Measurements from ENCODE around the gene ZNF316. TPM values are rescaled to one million over a fixed set of nuclear protein-coding genes. Genes with fewer than 3 reads are reported as not detected.

The ZNF316 gene
- total RNA-seq, 1 donor from 2014 or later: 59.7 TPM

DNA sequence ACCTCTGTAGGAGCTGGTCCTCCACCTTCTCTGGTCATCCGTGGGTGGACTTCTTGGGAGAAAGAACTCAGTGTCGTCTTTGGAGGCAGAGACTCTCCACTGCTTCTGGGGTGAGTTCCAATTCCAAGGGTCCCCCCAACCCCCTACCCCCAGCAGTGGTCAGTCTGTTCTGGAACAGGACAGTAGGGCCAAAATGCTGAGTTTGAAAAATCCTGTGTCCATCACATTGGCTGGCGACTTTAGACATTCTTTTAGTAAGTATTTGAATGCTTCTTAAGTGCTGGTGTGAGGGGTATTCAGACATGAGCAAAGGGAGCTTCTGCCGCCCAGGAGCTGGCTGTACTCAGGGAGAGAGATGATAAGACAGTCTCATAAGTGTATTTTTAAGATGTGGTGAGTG, 1.9 kb downstream of the ZNF316 start:
- no peaks in the 10 kb centered on the region for H3K27me3 Mint-ChIP-seq
- peaks cover 10% of the 10 kb centered on the region for H3K36me3 Mint-ChIP-seq (ENCODE audit: insufficient read depth)
- peaks cover 12% of the 10 kb centered on the region for H3K4me1 Mint-ChIP-seq (ENCODE audit: low read depth)
- no peaks in the 10 kb centered on the region for H3K9me3 Mint-ChIP-seq (ENCODE audit: low read depth)
- DNase-seq (ENCODE audit: low spot score, unreplicated experiment): no peak
- peak overlapping the region; percentile 80 for H3K4me3 Mint-ChIP-seq (ENCODE audit: low read depth)
- TF ChIP-seq, protein P1, sequence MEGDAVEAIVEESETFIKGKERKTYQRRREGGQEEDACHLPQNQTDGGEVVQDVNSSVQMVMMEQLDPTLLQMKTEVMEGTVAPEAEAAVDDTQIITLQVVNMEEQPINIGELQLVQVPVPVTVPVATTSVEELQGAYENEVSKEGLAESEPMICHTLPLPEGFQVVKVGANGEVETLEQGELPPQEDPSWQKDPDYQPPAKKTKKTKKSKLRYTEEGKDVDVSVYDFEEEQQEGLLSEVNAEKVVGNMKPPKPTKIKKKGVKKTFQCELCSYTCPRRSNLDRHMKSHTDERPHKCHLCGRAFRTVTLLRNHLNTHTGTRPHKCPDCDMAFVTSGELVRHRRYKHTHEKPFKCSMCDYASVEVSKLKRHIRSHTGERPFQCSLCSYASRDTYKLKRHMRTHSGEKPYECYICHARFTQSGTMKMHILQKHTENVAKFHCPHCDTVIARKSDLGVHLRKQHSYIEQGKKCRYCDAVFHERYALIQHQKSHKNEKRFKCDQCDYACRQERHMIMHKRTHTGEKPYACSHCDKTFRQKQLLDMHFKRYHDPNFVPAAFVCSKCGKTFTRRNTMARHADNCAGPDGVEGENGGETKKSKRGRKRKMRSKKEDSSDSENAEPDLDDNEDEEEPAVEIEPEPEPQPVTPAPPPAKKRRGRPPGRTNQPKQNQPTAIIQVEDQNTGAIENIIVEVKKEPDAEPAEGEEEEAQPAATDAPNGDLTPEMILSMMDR (IDR thresholded peaks at IDR 0.05; ENCODE audit: unreplicated experiment): no peak
- H3K27ac Mint-ChIP-seq: no peak overlapping the region

- peaks cover 12% of the 10 kb centered on the region for H3K4me1 Mint-ChIP-seq (ENCODE audit: low read depth)
- no peaks in the 10 kb centered on the region for H3K9me3 Mint-ChIP-seq (ENCODE audit: low read depth)
- no peak for DNase-seq (ENCODE audit: low spot score, unreplicated experiment)
- peaks cover 10% of the 10 kb centered on the region for H3K36me3 Mint-ChIP-seq (ENCODE audit: insufficient read depth)
- peak overlapping the region; percentile 80 for H3K4me3 Mint-ChIP-seq (ENCODE audit: low read depth)
- H3K27me3 Mint-ChIP-seq: no peaks in the 10 kb centered on the region
- TF ChIP-seq, protein P1 (IDR thresholded peaks at IDR 0.05; ENCODE audit: unreplicated experiment): no peak
- H3K27ac Mint-ChIP-seq: no peak overlapping the region
Measured at GRCh38 chr7:6639627-6640026, 2.5 kb downstream of the ZNF316 start.

GRCh38 chr7:6640246-6640721, 3.2 kb downstream of the ZNF316 start:
- Mint-ChIP-seq H3K9me3 (ENCODE audit: low read depth) (no peaks in the 10 kb centered on the region), H3K27me3 (no peaks in the 10 kb centered on the region), H3K4me1 (ENCODE audit: low read depth) (peaks cover 12% of the 10 kb centered on the region), H3K36me3 (ENCODE audit: insufficient read depth) (peaks cover 10% of the 10 kb centered on the region), H3K4me3 (ENCODE audit: low read depth) (peak overlapping the region; percentile 35), H3K27ac (no peak overlapping the region)
- DNase-seq (ENCODE audit: low spot score, unreplicated experiment): no peak
- TF ChIP-seq, protein P1 (IDR thresholded peaks at IDR 0.05; ENCODE audit: unreplicated experiment): no peak

GRCh38 chr7:6641305-6642035, 4.4 kb downstream of the ZNF316 start:
- peaks cover 10% of the 10 kb centered on the region for H3K36me3 Mint-ChIP-seq (ENCODE audit: insufficient read depth)
- H3K27me3 Mint-ChIP-seq: no peaks in the 10 kb centered on the region
- no peak overlapping the region for H3K4me3 Mint-ChIP-seq (ENCODE audit: low read depth)
- DNase-seq (ENCODE audit: low spot score, unreplicated experiment): no peak
- no peaks in the 10 kb centered on the region for H3K9me3 Mint-ChIP-seq (ENCODE audit: low read depth)
- H3K27ac Mint-ChIP-seq: no peak overlapping the region
- H3K4me1 Mint-ChIP-seq (ENCODE audit: low read depth): peaks cover 11% of the 10 kb centered on the region
- TF ChIP-seq, protein P1 (IDR thresholded peaks at IDR 0.05; ENCODE audit: unreplicated experiment): no peak

- Mint-ChIP-seq H3K36me3 (ENCODE audit: insufficient read depth) (peaks cover 11% of the 10 kb centered on the region), H3K27me3 (no peaks in the 10 kb centered on the region), H3K27ac (no peak overlapping the region), H3K4me1 (ENCODE audit: low read depth) (peaks cover 11% of the 10 kb centered on the region), H3K4me3 (ENCODE audit: low read depth) (no peak overlapping the region), H3K9me3 (ENCODE audit: low read depth) (no peaks in the 10 kb centered on the region)
- no peak for DNase-seq (ENCODE audit: low spot score, unreplicated experiment)
- TF ChIP-seq, protein P1 (IDR thresholded peaks at IDR 0.05; ENCODE audit: unreplicated experiment): no peak
Measured at GRCh38 chr7:6642239-6642839, 5.2 kb downstream of the ZNF316 start.
